ENCODE results near the gene USP5.
A peak's percentile ranks its signal among the peaks of the same experiment; 100 is the strongest.

The USP5 gene

DNA sequence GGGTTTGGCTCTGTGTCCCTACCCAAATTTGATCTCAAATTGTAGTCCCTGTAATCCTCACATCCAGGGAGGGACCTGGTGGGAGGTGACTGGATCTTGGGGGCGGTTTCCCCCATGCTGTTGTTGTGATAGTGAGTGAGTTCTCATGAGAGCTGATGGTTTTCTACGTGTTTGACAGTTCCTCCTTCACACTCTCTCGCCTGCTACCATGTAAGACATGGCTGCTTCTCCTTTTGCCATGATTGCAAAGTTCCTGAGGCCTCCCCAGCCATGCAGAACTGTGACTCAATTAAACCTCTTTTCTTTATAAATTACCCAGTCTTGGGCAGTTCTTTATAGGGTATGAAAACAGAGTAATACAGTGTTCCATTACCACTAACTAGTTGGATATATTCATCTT lies 42.4 kb downstream of the USP5 start:
- no peak overlapping the region for H3K23ac ChIP-seq (ENCODE audit: low read length)
- H3K9ac ChIP-seq (ENCODE audit: low read length): no peak overlapping the region
- no peak overlapping the region for H4K8ac ChIP-seq (ENCODE audit: low read depth, low read length)
- no peak overlapping the region for H3K4me2 ChIP-seq (ENCODE audit: low read length)
- peaks cover 4% of the 10 kb centered on the region for H3K4me1 ChIP-seq (ENCODE audit: control insufficient read depth, low read depth, low read length)
- H3K4ac ChIP-seq (ENCODE audit: low read depth, low read length): no peak overlapping the region
- H3K27me3 ChIP-seq (ENCODE audit: insufficient read depth, low read length, poor library complexity): no peaks in the 10 kb centered on the region
- no peak overlapping the region for H3K18ac ChIP-seq (ENCODE audit: low read length)
- no peak overlapping the region for H3K27ac ChIP-seq (ENCODE audit: low read depth, low read length)
- no peak overlapping the region for H2BK15ac ChIP-seq (replicated peaks; ENCODE audit: low read depth)
- no peak overlapping the region for H2BK120ac ChIP-seq (ENCODE audit: low read depth, low read length)
- H3K79me2 ChIP-seq (ENCODE audit: control insufficient read depth, insufficient read depth, low read length): no peaks in the 10 kb centered on the region
- WGBS (ENCODE audit: extremely low coverage, insufficient coverage, low lambda C conversion rate): no CpG with 5 or more reads among the region's 3 CpGs
- H3K79me1 ChIP-seq (ENCODE audit: low read length): no peaks in the 10 kb centered on the region
- no peak overlapping the region for H4K5ac ChIP-seq (ENCODE audit: low read length)
- no peaks in the 10 kb centered on the region for H3K36me3 ChIP-seq (ENCODE audit: control insufficient read depth, insufficient read depth, low read length)
- no peak overlapping the region for H2BK5ac ChIP-seq (ENCODE audit: low read length)
- H2AK5ac ChIP-seq (ENCODE audit: low read length): no peak overlapping the region
- no peak overlapping the region for H3K4me3 ChIP-seq (ENCODE audit: low read length)
- no peak overlapping the region for H3K56ac ChIP-seq (ENCODE audit: low read length)
- no peak for DNase-seq

GRCh38 chr12:6896846-6897435 lies 45.0 kb downstream of the USP5 start:
- Histone ChIP-seq H3K79me2 (ENCODE audit: control insufficient read depth, insufficient read depth, low read length) (no peaks in the 10 kb centered on the region), H4K5ac (ENCODE audit: low read length) (no peak overlapping the region), H3K4me2 (ENCODE audit: low read length) (no peak overlapping the region), H2AK5ac (ENCODE audit: low read length) (no peak overlapping the region), H2BK15ac (replicated peaks; ENCODE audit: low read depth) (no peak overlapping the region), H3K4me3 (ENCODE audit: low read length) (no peak overlapping the region), H3K4me1 (ENCODE audit: control insufficient read depth, low read depth, low read length) (no peaks in the 10 kb centered on the region), H3K27ac (ENCODE audit: low read depth, low read length) (no peak overlapping the region), H3K56ac (ENCODE audit: low read length) (no peak overlapping the region), H3K79me1 (ENCODE audit: low read length) (no peaks in the 10 kb centered on the region), H3K4ac (ENCODE audit: low read depth, low read length) (no peak overlapping the region), H3K9ac (ENCODE audit: low read length) (no peak overlapping the region), H3K36me3 (ENCODE audit: control insufficient read depth, insufficient read depth, low read length) (no peaks in the 10 kb centered on the region), H3K23ac (ENCODE audit: low read length) (no peak overlapping the region), H3K18ac (ENCODE audit: low read length) (no peak overlapping the region), H4K8ac (ENCODE audit: low read depth, low read length) (no peak overlapping the region), H2BK120ac (ENCODE audit: low read depth, low read length) (no peak overlapping the region), H2BK5ac (ENCODE audit: low read length) (no peak overlapping the region), H3K27me3 (ENCODE audit: insufficient read depth, low read length, poor library complexity) (no peaks in the 10 kb centered on the region)
- WGBS (ENCODE audit: extremely low coverage, insufficient coverage, low lambda C conversion rate): no CpG with 5 or more reads among the region's 6 CpGs
- DNase-seq: no peak

- no peak overlapping the region for H2BK120ac ChIP-seq (ENCODE audit: low read depth, low read length)
- H3K9ac ChIP-seq (ENCODE audit: low read length): no peak overlapping the region
- H3K4me3 ChIP-seq (ENCODE audit: low read length): no peak overlapping the region
- no peak for DNase-seq
- H3K18ac ChIP-seq (ENCODE audit: low read length): no peak overlapping the region
- no peaks in the 10 kb centered on the region for H3K4me1 ChIP-seq (ENCODE audit: control insufficient read depth, low read depth, low read length)
- no peaks in the 10 kb centered on the region for H3K79me1 ChIP-seq (ENCODE audit: low read length)
- no peak overlapping the region for H2BK15ac ChIP-seq (replicated peaks; ENCODE audit: low read depth)
- no peaks in the 10 kb centered on the region for H3K79me2 ChIP-seq (ENCODE audit: control insufficient read depth, insufficient read depth, low read length)
- H3K36me3 ChIP-seq (ENCODE audit: control insufficient read depth, insufficient read depth, low read length): no peaks in the 10 kb centered on the region
- no peak overlapping the region for H3K27ac ChIP-seq (ENCODE audit: low read depth, low read length)
- no peak overlapping the region for H2AK5ac ChIP-seq (ENCODE audit: low read length)
- no peak overlapping the region for H3K4me2 ChIP-seq (ENCODE audit: low read length)
- H4K8ac ChIP-seq (ENCODE audit: low read depth, low read length): no peak overlapping the region
- no peak overlapping the region for H3K23ac ChIP-seq (ENCODE audit: low read length)
- H3K4ac ChIP-seq (ENCODE audit: low read depth, low read length): no peak overlapping the region
- H3K56ac ChIP-seq (ENCODE audit: low read length): no peak overlapping the region
- H2BK5ac ChIP-seq (ENCODE audit: low read length): no peak overlapping the region
- no peaks in the 10 kb centered on the region for H3K27me3 ChIP-seq (ENCODE audit: insufficient read depth, low read length, poor library complexity)
- no CpG with 5 or more reads among the region's 5 CpGs for WGBS (ENCODE audit: extremely low coverage, insufficient coverage, low lambda C conversion rate)
- no peak overlapping the region for H4K5ac ChIP-seq (ENCODE audit: low read length)
Observed at GRCh38 chr12:6899427-6899826, 47.5 kb downstream of the USP5 start.

DNA sequence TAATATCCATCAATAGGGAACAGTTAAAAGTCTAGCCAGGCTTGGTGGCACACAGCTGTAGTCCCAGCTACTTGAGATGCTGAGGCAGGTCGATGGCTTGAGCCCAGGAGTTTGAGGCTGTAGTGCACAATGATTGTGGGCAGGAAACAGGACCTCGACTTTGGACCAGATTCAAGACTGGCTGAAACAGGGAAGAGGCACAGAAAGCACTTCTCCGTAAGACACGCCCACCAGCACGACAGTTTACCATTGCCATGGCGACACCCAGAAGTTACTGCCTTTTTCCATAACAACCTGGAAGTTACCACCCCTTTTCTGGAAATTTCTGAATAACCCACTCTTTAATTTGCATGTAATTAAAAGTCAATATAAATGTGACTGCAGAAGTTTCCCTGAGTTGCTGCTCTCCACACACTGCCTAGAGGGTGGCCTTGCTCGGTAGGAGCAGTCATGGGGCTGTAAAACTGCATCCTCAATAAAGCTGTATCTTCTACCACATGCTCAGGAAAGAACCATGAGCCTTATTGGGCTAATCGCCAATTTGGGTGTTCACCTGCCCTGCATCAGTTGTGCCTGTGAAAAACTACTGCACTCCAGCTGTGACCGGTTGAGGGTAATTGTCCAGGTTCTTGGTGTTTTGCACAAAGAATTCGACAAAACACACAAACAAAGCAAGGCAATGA lies 48.0 kb downstream of the USP5 start:
- WGBS (ENCODE audit: extremely low coverage, insufficient coverage, low lambda C conversion rate): no CpG with 5 or more reads among the region's 10 CpGs
- Histone ChIP-seq H3K4me2 (ENCODE audit: low read length) (no peak overlapping the region), H3K27me3 (ENCODE audit: insufficient read depth, low read length, poor library complexity) (no peaks in the 10 kb centered on the region), H2BK120ac (ENCODE audit: low read depth, low read length) (no peak overlapping the region), H3K79me1 (ENCODE audit: low read length) (no peaks in the 10 kb centered on the region), H3K36me3 (ENCODE audit: control insufficient read depth, insufficient read depth, low read length) (no peaks in the 10 kb centered on the region), H3K56ac (ENCODE audit: low read length) (no peak overlapping the region), H3K27ac (ENCODE audit: low read depth, low read length) (no peak overlapping the region), H3K4ac (ENCODE audit: low read depth, low read length) (no peak overlapping the region), H3K23ac (ENCODE audit: low read length) (no peak overlapping the region), H3K79me2 (ENCODE audit: control insufficient read depth, insufficient read depth, low read length) (no peaks in the 10 kb centered on the region), H4K8ac (ENCODE audit: low read depth, low read length) (no peak overlapping the region), H2AK5ac (ENCODE audit: low read length) (no peak overlapping the region), H3K9ac (ENCODE audit: low read length) (no peak overlapping the region), H2BK15ac (replicated peaks; ENCODE audit: low read depth) (no peak overlapping the region), H3K18ac (ENCODE audit: low read length) (no peak overlapping the region), H3K4me1 (ENCODE audit: control insufficient read depth, low read depth, low read length) (no peaks in the 10 kb centered on the region), H3K4me3 (ENCODE audit: low read length) (no peak overlapping the region), H2BK5ac (ENCODE audit: low read length) (no peak overlapping the region), H4K5ac (ENCODE audit: low read length) (no peak overlapping the region)
- peak; percentile 78 for DNase-seq

GRCh38 chr12:6902448-6902847 lies 50.5 kb downstream of the USP5 start:
- DNase-seq: no peak

GRCh38 chr12:6903722-6904121 lies 51.8 kb downstream of the USP5 start:
- peaks cover 2% of the 10 kb centered on the region for H3K4me1 ChIP-seq (ENCODE audit: control insufficient read depth, low read depth, low read length)
- no peak overlapping the region for H2BK5ac ChIP-seq (ENCODE audit: low read length)
- no peak overlapping the region for H3K4me2 ChIP-seq (ENCODE audit: low read length)
- no peak overlapping the region for H3K27ac ChIP-seq (ENCODE audit: low read depth, low read length)
- no peak overlapping the region for H3K4me3 ChIP-seq (ENCODE audit: low read length)
- no peaks in the 10 kb centered on the region for H3K36me3 ChIP-seq (ENCODE audit: control insufficient read depth, insufficient read depth, low read length)
- no CpG with 5 or more reads among the region's 1 CpG for WGBS (ENCODE audit: extremely low coverage, insufficient coverage, low lambda C conversion rate)
- H2BK120ac ChIP-seq (ENCODE audit: low read depth, low read length): no peak overlapping the region
- no peak for DNase-seq
- H4K5ac ChIP-seq (ENCODE audit: low read length): no peak overlapping the region
- H3K4ac ChIP-seq (ENCODE audit: low read depth, low read length): no peak overlapping the region
- H3K9ac ChIP-seq (ENCODE audit: low read length): no peak overlapping the region
- no peaks in the 10 kb centered on the region for H3K27me3 ChIP-seq (ENCODE audit: insufficient read depth, low read length, poor library complexity)
- H4K8ac ChIP-seq (ENCODE audit: low read depth, low read length): peak overlapping the region; percentile 16
- H2BK15ac ChIP-seq (replicated peaks; ENCODE audit: low read depth): no peak overlapping the region
- H3K23ac ChIP-seq (ENCODE audit: low read length): no peak overlapping the region
- H3K18ac ChIP-seq (ENCODE audit: low read length): no peak overlapping the region
- H3K79me1 ChIP-seq (ENCODE audit: low read length): no peaks in the 10 kb centered on the region
- H2AK5ac ChIP-seq (ENCODE audit: low read length): no peak overlapping the region
- H3K56ac ChIP-seq (ENCODE audit: low read length): no peak overlapping the region
- no peaks in the 10 kb centered on the region for H3K79me2 ChIP-seq (ENCODE audit: control insufficient read depth, insufficient read depth, low read length)

More at GRCh38 chr12:6902448-6902847, 50.5 kb downstream of the USP5 start:
- no peaks in the 10 kb centered on the region for H3K79me1 ChIP-seq (ENCODE audit: low read length)
- H4K5ac ChIP-seq (ENCODE audit: low read length): no peak overlapping the region
- H3K27me3 ChIP-seq (ENCODE audit: insufficient read depth, low read length, poor library complexity): no peaks in the 10 kb centered on the region
- H3K4me1 ChIP-seq (ENCODE audit: control insufficient read depth, low read depth, low read length): peaks cover 2% of the 10 kb centered on the region
- no peak overlapping the region for H2BK120ac ChIP-seq (ENCODE audit: low read depth, low read length)
- H3K18ac ChIP-seq (ENCODE audit: low read length): no peak overlapping the region
- H2BK15ac ChIP-seq (replicated peaks; ENCODE audit: low read depth): no peak overlapping the region
- no peak overlapping the region for H2AK5ac ChIP-seq (ENCODE audit: low read length)
- no peak overlapping the region for H2BK5ac ChIP-seq (ENCODE audit: low read length)
- H3K4me3 ChIP-seq (ENCODE audit: low read length): no peak overlapping the region
- H4K8ac ChIP-seq (ENCODE audit: low read depth, low read length): no peak overlapping the region
- no peak overlapping the region for H3K56ac ChIP-seq (ENCODE audit: low read length)
- H3K4me2 ChIP-seq (ENCODE audit: low read length): no peak overlapping the region
- H3K9ac ChIP-seq (ENCODE audit: low read length): no peak overlapping the region
- H3K4ac ChIP-seq (ENCODE audit: low read depth, low read length): no peak overlapping the region
- H3K27ac ChIP-seq (ENCODE audit: low read depth, low read length): no peak overlapping the region
- H3K23ac ChIP-seq (ENCODE audit: low read length): no peak overlapping the region
- H3K79me2 ChIP-seq (ENCODE audit: control insufficient read depth, insufficient read depth, low read length): no peaks in the 10 kb centered on the region
- WGBS (ENCODE audit: extremely low coverage, insufficient coverage, low lambda C conversion rate): no CpG with 5 or more reads among the region's 4 CpGs
- H3K36me3 ChIP-seq (ENCODE audit: control insufficient read depth, insufficient read depth, low read length): no peaks in the 10 kb centered on the region

All from mesendoderm (in vitro differentiated cells).